CD4-positive, CD25-positive, alpha-beta regulatory T cell (primary cell): Measurements from ENCODE around the gene KDM7A. TPM values are rescaled to one million over a fixed set of nuclear protein-coding genes. Genes with fewer than 3 reads are reported as not detected.
A peak's percentile ranks its signal among the peaks of the same experiment; 100 is the strongest.

ENCODE experiments used
- ATAC-seq, 2 donors: fragments of 150-1000 bp; cut with Tn5 transposase; one replicate each; pipeline ENCODE4 v1.10.0; 2021; ENCODE audit warnings: low read depth in 2 of 2, moderate number of reproducible peaks in 2 of 2, moderate library complexity in 1 of 2
- DNase-seq, 3 donors: peaks; one replicate each; pipeline versions ENCODE4 v3.0.0 to v3.0.0-alpha.2; 2012 to 2022; ENCODE audit warnings: mixed read lengths in 1 of 3
- H3K27ac ChIP-seq: one replicate; pipeline ENCODE4 v1.7.0; 2013; ENCODE audit warnings: mild to moderate bottlenecking, low read length; ENCODE audit not compliant: insufficient read depth, poor library complexity, severe bottlenecking
- H3K27me3 ChIP-seq: one replicate; pipeline ENCODE4 v1.7.0; 2013; ENCODE audit warnings: low read length; ENCODE audit not compliant: control insufficient read depth, insufficient read depth
- H3K36me3 ChIP-seq: one replicate; pipeline ENCODE4 v1.7.0; 2013; ENCODE audit warnings: mild to moderate bottlenecking, low read length, moderate library complexity; ENCODE audit not compliant: control insufficient read depth, insufficient read depth
- H3K4me1 ChIP-seq: 2 replicates; pipeline ENCODE4 v1.7.0; 2013; ENCODE audit warnings: mild to moderate bottlenecking, low read length; ENCODE audit not compliant: insufficient read depth, control insufficient read depth, poor library complexity, severe bottlenecking
- H3K4me3 ChIP-seq: one replicate; pipeline ENCODE4 v1.7.0; 2013; ENCODE audit warnings: low read depth, mild to moderate bottlenecking, low read length, moderate library complexity
- H3K9me3 ChIP-seq, 2 experiments: 1 replicate in 1 of 2; 2 replicates in 1 of 2; pipeline ENCODE4 v1.7.0; 2013; ENCODE audit warnings: low read length in 2 of 2, mild to moderate bottlenecking in 1 of 2, moderate library complexity in 1 of 2; ENCODE audit not compliant: control insufficient read depth in 2 of 2
- H3K27ac Mint-ChIP-seq, 3 donors: one replicate each; pipeline ENCODE4 v1.8.0; 2020 to 2022; ENCODE audit warnings: mild to moderate bottlenecking in 3 of 3, mixed read lengths in 3 of 3, moderate library complexity in 2 of 3
- H3K27me3 Mint-ChIP-seq: one replicate; pipeline ENCODE4 v1.8.0; 2022; ENCODE audit warnings: mild to moderate bottlenecking, mixed read lengths
- H3K36me3 Mint-ChIP-seq: one replicate; pipeline ENCODE4 v1.8.0; 2020; ENCODE audit warnings: mixed read lengths
- H3K4me1 Mint-ChIP-seq, 4 donors: one replicate each; pipeline ENCODE4 v1.8.0; 2020 to 2022; ENCODE audit warnings: mixed read lengths in 4 of 4, mild to moderate bottlenecking in 1 of 4
- H3K4me3 Mint-ChIP-seq, 4 donors: one replicate each; pipeline ENCODE4 v1.8.0; 2020 to 2022; ENCODE audit warnings: mild to moderate bottlenecking in 4 of 4, mixed read lengths in 4 of 4, moderate library complexity in 3 of 4
- H3K9me3 Mint-ChIP-seq, 7 donors: one replicate each; pipeline ENCODE4 v1.8.0; 2020 to 2022; ENCODE audit warnings: mixed read lengths in 7 of 7, mild to moderate bottlenecking in 3 of 7, moderate library complexity in 2 of 7
- polyA plus RNA-seq, 4 donors: library from polyadenylated mRNA; unstranded; fragments of 300-500 nt; fragmentation: Illumina TruSeq; gene quantifications; one replicate each; pipeline ENCODE4 v1.2.3, GENCODE V29; 2021
- total RNA-seq: library from RNA; stranded (reverse); gene quantifications from one replicate; pipeline ENCODE4 v1.2.3, GENCODE V29; 2022

The KDM7A gene
- total and polyA plus RNA-seq, 5 donors from 2014 or later = 3.2 to 52.0 (median 4.0) TPM

DNA sequence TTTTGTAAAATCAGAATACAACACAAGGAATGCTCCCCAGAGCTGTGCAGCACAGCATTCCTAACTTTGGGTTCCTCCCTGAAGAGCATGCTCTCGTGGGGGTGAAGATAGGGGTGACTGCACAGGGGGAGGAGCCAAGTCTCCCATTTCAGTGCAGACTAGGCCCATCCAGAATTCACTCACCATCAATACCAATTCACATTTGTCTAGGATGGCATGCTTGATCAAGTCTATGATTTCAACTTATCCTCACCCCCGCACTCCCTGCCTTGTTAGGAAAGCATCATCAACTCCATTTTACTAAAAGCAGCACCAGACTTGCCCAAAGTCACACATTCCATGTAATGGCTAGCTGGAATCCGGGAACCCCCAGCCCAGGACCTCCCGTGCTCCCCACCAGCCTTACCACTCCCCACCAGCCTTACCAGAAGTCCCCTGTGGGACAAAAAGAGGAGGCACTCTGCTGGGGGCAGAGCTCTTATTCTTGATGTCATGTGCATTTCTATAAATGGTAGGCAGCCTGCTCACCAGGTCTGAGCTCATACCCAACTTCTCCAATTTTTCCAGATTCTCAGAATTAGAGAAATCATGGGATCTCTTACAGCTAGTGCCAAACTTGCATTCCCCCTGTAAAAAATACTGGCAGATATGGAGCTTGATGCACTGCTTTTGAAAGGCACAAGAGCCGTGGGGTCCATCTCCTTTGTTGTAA lies 120.2 kb downstream of the KDM7A start:
- Histone ChIP-seq H3K4me1 (peaks cover 60% of the 10 kb centered on the region), H3K9me3 (no peaks in the 10 kb centered on the region), H3K36me3 (peaks cover 37% of the 10 kb centered on the region), H3K27me3 (no peaks in the 10 kb centered on the region), H3K4me3 (no peak overlapping the region), H3K27ac (no peak overlapping the region)
- ATAC-seq (no peak), DNase-seq (no peak)
- Mint-ChIP-seq H3K4me3 (peak overlapping the region in 2 of 4 donors; percentile 8 to 20), H3K27ac (peak overlapping the region in 2 of 3 donors; percentile 26 to 83), H3K27me3 (no peaks in the 10 kb centered on the region), H3K36me3 (peaks cover 40% of the 10 kb centered on the region), H3K4me1 (peaks cover 51 to 91% (median 70%) of the 10 kb centered on the region in 4 donors), H3K9me3 (no peaks in the 10 kb centered on the region)

DNA sequence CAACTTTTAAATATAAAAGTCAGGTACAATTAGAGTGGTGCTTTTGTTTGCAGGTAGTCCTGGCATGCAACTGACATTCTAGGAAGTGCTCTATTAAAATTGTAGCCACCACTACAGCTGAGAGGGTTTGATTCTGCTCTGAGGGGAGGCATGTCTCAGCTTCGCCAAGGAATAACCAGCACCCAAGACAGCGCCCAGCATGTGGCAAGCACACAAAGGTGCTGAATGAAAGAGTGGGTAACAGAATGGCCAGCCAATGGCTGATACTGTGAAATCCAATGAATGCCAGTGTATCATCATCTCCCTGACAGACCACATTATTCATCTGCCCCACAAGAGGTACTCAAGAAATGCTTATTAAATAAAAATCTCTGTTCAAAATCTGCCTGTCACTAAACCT lies 121.0 kb downstream of the KDM7A start:
- Mint-ChIP-seq H3K4me3 (peak overlapping the region in 1 of 4 donors; percentile 80), H3K4me1 (peaks cover 49 to 84% (median 63%) of the 10 kb centered on the region in 4 donors), H3K36me3 (peaks cover 41% of the 10 kb centered on the region), H3K9me3 (no peaks in the 10 kb centered on the region), H3K27me3 (no peaks in the 10 kb centered on the region), H3K27ac (peak overlapping the region; percentile 21 to 45 (median 33))
- DNase-seq (no peak), ATAC-seq (no peak)
- no peak overlapping the region for H3K4me3 ChIP-seq
- no peak overlapping the region for H3K27ac ChIP-seq
- peaks cover 39% of the 10 kb centered on the region for H3K36me3 ChIP-seq
- no peaks in the 10 kb centered on the region for H3K27me3 ChIP-seq
- no peaks in the 10 kb centered on the region for H3K9me3 ChIP-seq
- H3K4me1 ChIP-seq = peaks cover 52% of the 10 kb centered on the region

DNA sequence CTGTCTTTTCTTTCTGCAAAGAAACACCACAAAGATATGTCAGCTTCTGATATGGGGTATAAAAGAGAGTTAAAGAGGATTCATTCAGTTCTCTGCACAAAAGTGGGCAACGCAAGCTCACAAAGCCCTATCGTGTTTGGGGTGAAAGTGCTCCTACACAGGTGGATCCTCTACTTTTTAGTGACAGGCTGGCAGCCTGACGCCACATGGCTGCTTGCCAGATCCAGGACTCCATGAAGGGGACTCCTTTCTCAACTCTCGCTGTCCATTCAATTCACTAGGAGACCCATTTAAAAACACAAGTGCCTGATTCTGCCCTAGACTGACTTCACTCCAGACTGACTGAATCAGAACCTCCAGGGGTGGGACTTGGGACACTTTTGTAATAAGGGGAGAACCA lies 122.0 kb downstream of the KDM7A start:
- H3K36me3 Mint-ChIP-seq = peaks cover 52% of the 10 kb centered on the region
- no peak overlapping the region for H3K27ac ChIP-seq
- peaks cover 55 to 84% (median 63%) of the 10 kb centered on the region in 4 donors for H3K4me1 Mint-ChIP-seq

DNA sequence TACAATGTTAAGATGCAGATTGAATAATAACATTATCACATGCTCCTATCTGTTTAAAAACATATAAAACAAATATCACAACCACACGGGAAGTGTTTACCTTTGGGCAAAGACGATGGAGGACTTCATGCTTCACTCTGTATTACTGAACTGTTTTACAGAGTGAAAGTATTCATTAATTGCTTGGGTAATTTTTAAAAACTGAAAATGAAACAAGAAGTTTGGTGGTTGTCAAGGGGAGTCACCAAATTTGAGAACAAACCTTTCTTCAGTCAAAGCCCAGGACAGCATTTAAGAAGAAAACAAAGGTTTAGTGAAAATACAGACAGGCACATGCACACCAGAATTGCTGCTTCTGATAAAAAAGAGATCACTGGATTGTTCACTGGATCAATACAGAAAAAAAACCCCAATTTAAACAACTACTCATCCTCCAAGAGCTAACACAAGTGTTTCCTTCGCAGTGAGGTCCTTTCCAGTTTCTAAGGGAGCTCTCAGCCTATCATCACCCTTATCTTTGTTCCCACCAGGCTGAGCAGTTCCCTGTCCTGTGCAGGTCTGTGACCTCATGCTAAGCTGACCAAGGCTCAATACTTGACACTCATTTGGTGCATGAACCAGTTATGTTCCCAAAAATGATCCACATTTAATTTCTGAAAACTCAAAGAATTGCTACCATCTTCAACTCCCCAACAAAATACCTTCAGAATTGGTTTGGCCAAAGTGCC lies 122.8 kb downstream of the KDM7A start:
- H3K4me3 ChIP-seq = peak overlapping the region; percentile 47

More for the DNA sequence above, 122.0 kb downstream of the KDM7A start:
- Histone ChIP-seq H3K4me1 (peaks cover 41% of the 10 kb centered on the region), H3K27me3 (no peaks in the 10 kb centered on the region), H3K9me3 (no peaks in the 10 kb centered on the region), H3K4me3 (peak overlapping the region; percentile 47), H3K36me3 (peaks cover 46% of the 10 kb centered on the region)
- DNase-seq = no peak
- Mint-ChIP-seq H3K27me3 (no peaks in the 10 kb centered on the region), H3K9me3 (no peaks in the 10 kb centered on the region), H3K4me3 (peak overlapping the region in 2 of 4 donors; percentile 7 to 80), H3K27ac (peak overlapping the region in 2 of 3 donors; percentile 33 to 74)
- ATAC-seq = no peak

DNA sequence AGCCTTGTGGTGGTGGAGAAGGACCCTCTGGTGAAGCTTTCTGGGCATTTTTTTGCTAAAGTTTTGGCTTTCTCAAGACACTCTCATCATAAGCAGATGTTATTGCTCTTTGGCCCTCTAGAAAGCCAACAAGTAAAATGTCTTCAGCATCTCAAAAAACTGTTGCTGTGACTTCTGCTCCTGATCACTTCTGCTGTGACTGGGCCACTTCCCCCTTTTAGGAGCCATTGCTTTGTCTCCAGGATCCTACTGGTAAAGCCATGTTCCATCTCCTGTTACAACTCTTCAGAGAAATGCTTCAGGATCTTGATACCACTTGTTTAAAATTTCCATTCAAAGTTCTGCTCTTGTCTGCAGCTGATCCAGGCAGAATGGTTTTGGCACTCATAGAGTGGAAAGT lies 125.0 kb downstream of the KDM7A start:
- Mint-ChIP-seq H3K36me3 (peaks cover 54% of the 10 kb centered on the region), H3K4me3 (no peak overlapping the region), H3K27ac (peak overlapping the region in 1 of 3 donors; percentile 73), H3K4me1 (peaks cover 41 to 70% (median 48%) of the 10 kb centered on the region in 4 donors), H3K9me3 (no peaks in the 10 kb centered on the region), H3K27me3 (no peaks in the 10 kb centered on the region)
- Histone ChIP-seq H3K27me3 (no peaks in the 10 kb centered on the region), H3K9me3 (no peaks in the 10 kb centered on the region), H3K36me3 (peaks cover 53% of the 10 kb centered on the region), H3K27ac (no peak overlapping the region), H3K4me3 (no peak overlapping the region), H3K4me1 (peaks cover 20% of the 10 kb centered on the region)
- ATAC-seq (no peak), DNase-seq (no peak)

More for the DNA sequence above, 122.8 kb downstream of the KDM7A start:
- Mint-ChIP-seq H3K9me3 (no peaks in the 10 kb centered on the region), H3K27me3 (no peaks in the 10 kb centered on the region), H3K4me3 (peak overlapping the region; percentile 15 to 71 (median 50)), H3K4me1 (peaks cover 49 to 83% (median 59%) of the 10 kb centered on the region in 4 donors), H3K27ac (peak overlapping the region; percentile 33 to 62 (median 48)), H3K36me3 (peaks cover 54% of the 10 kb centered on the region)
- Histone ChIP-seq H3K4me1 (peaks cover 34% of the 10 kb centered on the region), H3K36me3 (peaks cover 52% of the 10 kb centered on the region), H3K9me3 (no peaks in the 10 kb centered on the region), H3K27me3 (no peaks in the 10 kb centered on the region), H3K27ac (peak overlapping the region; percentile 59)
- ATAC-seq (peak; percentile 17 to 42), DNase-seq (peak in 1 of 3 donors; percentile 51)

DNA sequence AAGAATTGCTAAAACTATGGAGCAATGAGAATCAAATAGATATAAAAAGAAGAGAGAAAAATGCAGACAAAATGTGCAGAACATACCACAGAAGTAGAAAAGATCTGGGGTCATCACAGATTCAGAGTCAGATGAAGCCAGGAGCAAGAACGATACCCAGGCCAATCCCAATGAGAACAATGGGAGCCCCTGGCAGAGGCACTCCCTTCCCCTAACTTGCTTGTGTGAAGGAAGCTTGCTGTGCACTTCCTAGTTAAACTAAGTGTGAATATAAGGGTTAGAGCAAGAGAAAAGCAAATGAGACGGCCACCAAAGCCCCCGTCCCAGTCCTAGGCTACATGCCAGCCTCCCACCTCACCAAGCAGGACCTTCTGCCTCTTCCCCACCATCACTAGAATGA lies 126.7 kb downstream of the KDM7A start:
- no peaks in the 10 kb centered on the region for H3K9me3 Mint-ChIP-seq
- DNase-seq (no peak), ATAC-seq (no peak)
- no peaks in the 10 kb centered on the region for H3K27me3 Mint-ChIP-seq
- H3K27ac Mint-ChIP-seq = peak overlapping the region in 1 of 3 donors; percentile 29
- H3K36me3 Mint-ChIP-seq = peaks cover 55% of the 10 kb centered on the region
- Histone ChIP-seq H3K4me3 (no peak overlapping the region), H3K36me3 (peaks cover 59% of the 10 kb centered on the region), H3K27ac (no peak overlapping the region), H3K27me3 (no peaks in the 10 kb centered on the region), H3K9me3 (no peaks in the 10 kb centered on the region), H3K4me1 (peaks cover 16% of the 10 kb centered on the region)
- peaks cover 36 to 54% (median 39%) of the 10 kb centered on the region in 4 donors for H3K4me1 Mint-ChIP-seq
- H3K4me3 Mint-ChIP-seq = no peak overlapping the region

DNA sequence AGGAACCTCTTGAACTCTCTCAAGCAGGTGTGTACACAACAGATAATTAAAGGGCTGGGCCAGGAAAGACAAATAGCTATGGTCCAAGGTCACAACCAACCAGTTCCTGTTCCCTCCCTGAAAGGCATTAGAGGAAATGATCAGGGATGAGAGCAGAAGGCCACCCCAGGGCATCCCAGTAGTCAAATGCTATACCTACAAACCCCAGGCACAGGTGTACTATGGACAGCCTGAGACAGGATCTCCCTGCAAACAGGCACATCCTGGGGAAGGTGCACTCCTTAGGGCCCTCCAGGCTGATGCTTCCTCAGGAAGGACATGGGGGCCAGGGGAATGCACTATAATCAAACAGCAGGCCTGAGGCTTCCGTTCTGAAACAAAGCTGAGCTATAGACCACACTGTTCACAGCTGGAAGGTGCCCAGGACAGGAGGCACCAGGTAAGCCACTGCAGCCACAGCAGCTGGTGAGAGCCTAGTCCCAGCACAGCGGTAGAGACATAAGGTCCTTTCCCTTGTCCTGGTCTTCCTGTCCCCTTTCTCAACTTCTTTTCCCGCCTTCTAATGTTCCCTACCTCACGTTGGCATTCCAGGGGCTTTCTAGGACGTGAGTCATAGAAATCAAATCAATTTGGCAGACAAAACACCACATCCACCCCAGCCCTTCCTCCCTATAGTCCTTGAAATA lies 127.3 kb downstream of the KDM7A start:
- H3K27me3 Mint-ChIP-seq = no peaks in the 10 kb centered on the region
- peaks cover 52% of the 10 kb centered on the region for H3K36me3 Mint-ChIP-seq
- peaks cover 31 to 50% (median 35%) of the 10 kb centered on the region in 4 donors for H3K4me1 Mint-ChIP-seq
- no peaks in the 10 kb centered on the region for H3K9me3 Mint-ChIP-seq
- peak overlapping the region; percentile 59 to 81 (median 73) for H3K27ac Mint-ChIP-seq
- Histone ChIP-seq H3K27me3 (no peaks in the 10 kb centered on the region), H3K4me1 (peaks cover 10% of the 10 kb centered on the region), H3K27ac (no peak overlapping the region), H3K4me3 (no peak overlapping the region), H3K9me3 (no peaks in the 10 kb centered on the region), H3K36me3 (peaks cover 60% of the 10 kb centered on the region)
- ATAC-seq (no peak), DNase-seq (no peak)
- no peak overlapping the region for H3K4me3 Mint-ChIP-seq
